ENCODE measurements around the gene MRRF. TPM values are rescaled to one million over a fixed set of nuclear protein-coding genes. Genes with fewer than 3 reads are reported as not detected.

The MRRF gene
- total RNA-seq, 1 donor from 2014 or later = 44.4 TPM

DNA sequence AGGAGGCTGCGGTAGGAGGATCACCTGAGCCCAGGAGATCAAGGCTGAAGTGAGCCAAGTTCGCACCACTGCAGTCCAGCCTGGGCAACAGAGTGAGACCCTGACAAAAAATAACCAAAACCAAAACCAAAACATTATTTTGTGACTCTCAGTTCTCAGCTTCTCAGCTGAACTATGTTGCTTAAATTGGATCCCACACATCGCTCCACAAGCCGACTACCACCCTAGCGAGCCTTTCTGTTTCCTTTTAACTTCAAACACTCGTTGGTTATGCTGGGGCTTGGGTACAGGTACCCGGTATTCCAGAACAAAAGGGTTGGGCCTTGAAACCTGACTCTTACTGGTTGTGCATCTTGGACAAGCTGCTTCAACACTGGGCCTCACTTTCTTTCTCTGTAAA lies 102.4 kb downstream of the MRRF start:
- H3K9me3 ChIP-seq (ENCODE audit: low read depth) = no peaks in the 10 kb centered on the region
- H3K36me3 ChIP-seq = no peaks in the 10 kb centered on the region
- Mint-ChIP-seq H3K4me1 (peaks cover 7% of the 10 kb centered on the region), H3K9me3 (peaks cover 5% of the 10 kb centered on the region), H3K27ac (no peak overlapping the region), H3K4me3 (no peak overlapping the region), H3K27me3 (ENCODE audit: insufficient read depth, low read depth) (peaks cover 12% of the 10 kb centered on the region), H3K36me3 (no peaks in the 10 kb centered on the region)
- H3K27me3 ChIP-seq = peaks cover 29% of the 10 kb centered on the region
- TF ChIP-seq EZH2 (IDR thresholded peaks at IDR 0.05) (no peak), CTCF (IDR thresholded peaks at IDR 0.05) (no peak), EZH2phosphoT487 (IDR thresholded peaks at IDR 0.05) (no peak)
- H3K4me1 ChIP-seq = no peaks in the 10 kb centered on the region
- H3K79me2 ChIP-seq (ENCODE audit: low read depth) = no peaks in the 10 kb centered on the region
- H2AFZ ChIP-seq (replicated peaks) = no peak overlapping the region
- H3K27ac ChIP-seq = no peak overlapping the region
- H3K9ac ChIP-seq = no peak overlapping the region
- H3K4me2 ChIP-seq = no peak overlapping the region
- H3K4me3 ChIP-seq = no peak overlapping the region
- DNase-seq (ENCODE audit: low spot score) = no peak
- no peaks in the 10 kb centered on the region for H3F3A ChIP-seq (ENCODE audit: low read depth)
- no peaks in the 10 kb centered on the region for H4K20me1 ChIP-seq (ENCODE audit: low read depth)

- Histone ChIP-seq H3K27me3 (peaks cover 38% of the 10 kb centered on the region), H3K27ac (no peak overlapping the region), H3K9ac (no peak overlapping the region), H2AFZ (replicated peaks) (no peak overlapping the region), H3F3A (ENCODE audit: low read depth) (no peaks in the 10 kb centered on the region), H4K20me1 (ENCODE audit: low read depth) (no peaks in the 10 kb centered on the region), H3K4me3 (no peak overlapping the region), H3K79me2 (ENCODE audit: low read depth) (no peaks in the 10 kb centered on the region), H3K9me3 (ENCODE audit: low read depth) (no peaks in the 10 kb centered on the region), H3K4me1 (no peaks in the 10 kb centered on the region), H3K36me3 (no peaks in the 10 kb centered on the region), H3K4me2 (no peak overlapping the region)
- DNase-seq (ENCODE audit: low spot score) = no peak
- Mint-ChIP-seq H3K27me3 (ENCODE audit: insufficient read depth, low read depth) (peaks cover 17% of the 10 kb centered on the region), H3K4me3 (no peak overlapping the region), H3K27ac (peak overlapping the region; percentile 20), H3K36me3 (no peaks in the 10 kb centered on the region), H3K4me1 (peaks cover 7% of the 10 kb centered on the region), H3K9me3 (peaks cover 5% of the 10 kb centered on the region)
- TF ChIP-seq EZH2 (IDR thresholded peaks at IDR 0.05) (no peak), EZH2phosphoT487 (IDR thresholded peaks at IDR 0.05) (no peak), CTCF (IDR thresholded peaks at IDR 0.05) (no peak)
Measured at GRCh38 chr9:122367774-122368460, 103.2 kb downstream of the MRRF start.

- no peaks in the 10 kb centered on the region for H4K20me1 ChIP-seq (ENCODE audit: low read depth)
- H3K27ac Mint-ChIP-seq = no peak overlapping the region
- no peak for TF ChIP-seq EZH2 (IDR thresholded peaks at IDR 0.05)
- TF ChIP-seq CTCF (IDR thresholded peaks at IDR 0.05) = no peak
- TF ChIP-seq EZH2phosphoT487 (IDR thresholded peaks at IDR 0.05) = no peak
- H3K36me3 ChIP-seq = no peaks in the 10 kb centered on the region
- no peaks in the 10 kb centered on the region for H3K9me3 ChIP-seq (ENCODE audit: low read depth)
- no peak overlapping the region for H2AFZ ChIP-seq (replicated peaks)
- H3K4me3 Mint-ChIP-seq = no peak overlapping the region
- no peak for DNase-seq (ENCODE audit: low spot score)
- H3K4me1 ChIP-seq = no peaks in the 10 kb centered on the region
- no peak overlapping the region for H3K4me2 ChIP-seq
- H3K27me3 Mint-ChIP-seq (ENCODE audit: insufficient read depth, low read depth) = peaks cover 17% of the 10 kb centered on the region
- no peaks in the 10 kb centered on the region for H3K36me3 Mint-ChIP-seq
- no peaks in the 10 kb centered on the region for H3K79me2 ChIP-seq (ENCODE audit: low read depth)
- H3F3A ChIP-seq (ENCODE audit: low read depth) = no peaks in the 10 kb centered on the region
- no peak overlapping the region for H3K27ac ChIP-seq
- no peak overlapping the region for H3K9ac ChIP-seq
- H3K27me3 ChIP-seq = peaks cover 45% of the 10 kb centered on the region
- peaks cover 5% of the 10 kb centered on the region for H3K9me3 Mint-ChIP-seq
- H3K4me3 ChIP-seq = no peak overlapping the region
- H3K4me1 Mint-ChIP-seq = peaks cover 7% of the 10 kb centered on the region
Measured at GRCh38 chr9:122368642-122369041, 104.0 kb downstream of the MRRF start.
